T47D (cell line): ENCODE data around the gene FKBP5.

Source experiments
- DNase-seq, 2 experiments: peaks; one replicate each; pipeline versions ENCODE4 v3.0.0 to v3.0.0-alpha.2; 2011 to 2012; ENCODE audit warnings: low read depth in 1 of 2, low spot score in 1 of 2
- JUND ChIP-seq: IDR thresholded peaks from 2 replicates; pipeline ENCODE4 v1.6.1; 2012; ENCODE audit warnings: low read depth
- in situ Hi-C: cut with HindIII; loops from 2 replicates; pipeline ENCODE4 v1.10.0; 2016; ENCODE audit warnings: low sequenced_read_pairs, low pct_unique_long_range_greater_than_20kb

Gene FKBP5

GRCh38 chr6:35534407-35535170 lies 154.1 kb downstream of the FKBP5 start:
- no peak for TF ChIP-seq JUND
- in situ Hi-C loops: no loop called here
- no peak for DNase-seq

GRCh38 chr6:35533981-35534380 lies 154.7 kb downstream of the FKBP5 start:
- DNase-seq: no peak
- in situ Hi-C loops: no loop called here
- TF ChIP-seq JUND: no peak

GRCh38 chr6:35532126-35532525 lies 156.6 kb downstream of the FKBP5 start:
- no peak for TF ChIP-seq JUND
- in situ Hi-C loops: no loop called here
- no peak for DNase-seq

- no peak for TF ChIP-seq JUND
- in situ Hi-C loops: no loop called here
- DNase-seq: no peak
Measured at GRCh38 chr6:35524380-35525020, 164.2 kb downstream of the FKBP5 start.
